Measurements from ENCODE around the gene SLC22A5. TPM values are rescaled to one million over a fixed set of nuclear protein-coding genes. Genes with fewer than 3 reads are reported as not detected.

SLC22A5 gene
- total and polyA plus RNA-seq, 9 of the 15 experiments (the other 6 are each of a cell fraction or from before 2014, with no cell fraction given) = 3.0 to 16.6 (median 8.3) TPM

DNA sequence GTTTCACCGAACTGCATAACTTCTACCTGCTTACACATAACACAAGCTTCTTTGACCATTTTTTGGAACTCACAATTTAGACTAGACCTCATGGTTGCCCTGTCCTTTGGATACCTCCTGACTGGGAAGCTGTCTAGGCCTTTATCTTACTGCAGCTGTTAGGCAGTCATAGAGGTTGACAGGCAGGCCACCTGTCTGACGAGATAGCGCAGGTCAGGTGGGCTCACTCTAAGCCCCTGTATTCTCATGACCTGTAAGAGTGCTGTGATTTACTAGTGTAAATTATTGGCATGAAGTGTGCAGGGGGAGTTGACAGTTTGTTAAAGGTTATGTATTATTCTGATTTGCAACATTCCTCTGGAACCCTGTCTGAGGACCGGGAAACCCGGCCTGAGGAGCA lies 46.3 kb upstream of the SLC22A5 start (continued):
- TF ChIP-seq, protein P1, sequence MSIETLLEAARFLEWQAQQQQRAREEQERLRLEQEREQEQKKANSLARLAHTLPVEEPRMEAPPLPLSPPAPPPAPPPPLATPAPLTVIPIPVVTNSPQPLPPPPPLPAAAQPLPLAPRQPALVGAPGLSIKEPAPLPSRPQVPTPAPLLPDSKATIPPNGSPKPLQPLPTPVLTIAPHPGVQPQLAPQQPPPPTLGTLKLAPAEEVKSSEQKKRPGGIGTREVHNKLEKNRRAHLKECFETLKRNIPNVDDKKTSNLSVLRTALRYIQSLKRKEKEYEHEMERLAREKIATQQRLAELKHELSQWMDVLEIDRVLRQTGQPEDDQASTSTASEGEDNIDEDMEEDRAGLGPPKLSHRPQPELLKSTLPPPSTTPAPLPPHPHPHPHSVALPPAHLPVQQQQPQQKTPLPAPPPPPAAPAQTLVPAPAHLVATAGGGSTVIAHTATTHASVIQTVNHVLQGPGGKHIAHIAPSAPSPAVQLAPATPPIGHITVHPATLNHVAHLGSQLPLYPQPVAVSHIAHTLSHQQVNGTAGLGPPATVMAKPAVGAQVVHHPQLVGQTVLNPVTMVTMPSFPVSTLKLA (conservative IDR thresholded peaks at IDR 0.05) = no peak
- TF ChIP-seq SREBF2 (CRISPR knock-in tag; IDR thresholded peaks at IDR 0.05) (no peak), TBL1XR1 (IDR thresholded peaks at IDR 0.05; ENCODE audit: low read length in 2 of 2) (peak in 1 of 2 experiments; percentile 62; a peak in 1 of 4 replicates), HDAC1 (IDR thresholded peaks at IDR 0.05) (peak; percentile 62 to 84; a peak in 3 of 4 replicates), SRSF3 (IDR thresholded peaks at IDR 0.05; ENCODE audit: insufficient read depth, low read length) (no peak), ZNF785 (CRISPR knock-in tag; IDR thresholded peaks at IDR 0.05) (no peak), BMI1 (IDR thresholded peaks at IDR 0.05; ENCODE audit: low read length) (no peak), HDAC2 (IDR thresholded peaks at IDR 0.05) (peak; percentile 79), GTF2A2 (tag; IDR thresholded peaks at IDR 0.05) (no peak), COPS2 (conservative IDR thresholded peaks at IDR 0.05) (no peak), PHB2 (IDR thresholded peaks at IDR 0.05; ENCODE audit: low read depth) (0 out of 2 replicates have a peak, but pooled peaks have one; percentile 51), TCF3 (CRISPR knock-in tag; IDR thresholded peaks at IDR 0.05) (peak; percentile 91), HDAC3 (IDR thresholded peaks at IDR 0.05; ENCODE audit: borderline replicate concordance, partially characterized antibody) (peak; percentile 30), ZNF124 (CRISPR knock-in tag; IDR thresholded peaks at IDR 0.05) (no peak), TEAD4 (IDR thresholded peaks at IDR 0.05; ENCODE audit: low read length) (peak; percentile 88), TEAD4 (CRISPR knock-in tag; IDR thresholded peaks at IDR 0.05; ENCODE audit: borderline replicate concordance) (no peak), ZNF224 (CRISPR knock-in tag; IDR thresholded peaks at IDR 0.05) (no peak), KDM1A (IDR thresholded peaks at IDR 0.05) (peak; percentile 94 to 97), HNRNPH1 (optimal IDR thresholded peaks at IDR 0.05; ENCODE audit: low read depth, low read length) (no peak), CBFA2T2 (conservative IDR thresholded peaks at IDR 0.05) (peak; percentile 86), BRD4 (IDR thresholded peaks at IDR 0.05) (no peak)
- TF ChIP-seq, protein P2, sequence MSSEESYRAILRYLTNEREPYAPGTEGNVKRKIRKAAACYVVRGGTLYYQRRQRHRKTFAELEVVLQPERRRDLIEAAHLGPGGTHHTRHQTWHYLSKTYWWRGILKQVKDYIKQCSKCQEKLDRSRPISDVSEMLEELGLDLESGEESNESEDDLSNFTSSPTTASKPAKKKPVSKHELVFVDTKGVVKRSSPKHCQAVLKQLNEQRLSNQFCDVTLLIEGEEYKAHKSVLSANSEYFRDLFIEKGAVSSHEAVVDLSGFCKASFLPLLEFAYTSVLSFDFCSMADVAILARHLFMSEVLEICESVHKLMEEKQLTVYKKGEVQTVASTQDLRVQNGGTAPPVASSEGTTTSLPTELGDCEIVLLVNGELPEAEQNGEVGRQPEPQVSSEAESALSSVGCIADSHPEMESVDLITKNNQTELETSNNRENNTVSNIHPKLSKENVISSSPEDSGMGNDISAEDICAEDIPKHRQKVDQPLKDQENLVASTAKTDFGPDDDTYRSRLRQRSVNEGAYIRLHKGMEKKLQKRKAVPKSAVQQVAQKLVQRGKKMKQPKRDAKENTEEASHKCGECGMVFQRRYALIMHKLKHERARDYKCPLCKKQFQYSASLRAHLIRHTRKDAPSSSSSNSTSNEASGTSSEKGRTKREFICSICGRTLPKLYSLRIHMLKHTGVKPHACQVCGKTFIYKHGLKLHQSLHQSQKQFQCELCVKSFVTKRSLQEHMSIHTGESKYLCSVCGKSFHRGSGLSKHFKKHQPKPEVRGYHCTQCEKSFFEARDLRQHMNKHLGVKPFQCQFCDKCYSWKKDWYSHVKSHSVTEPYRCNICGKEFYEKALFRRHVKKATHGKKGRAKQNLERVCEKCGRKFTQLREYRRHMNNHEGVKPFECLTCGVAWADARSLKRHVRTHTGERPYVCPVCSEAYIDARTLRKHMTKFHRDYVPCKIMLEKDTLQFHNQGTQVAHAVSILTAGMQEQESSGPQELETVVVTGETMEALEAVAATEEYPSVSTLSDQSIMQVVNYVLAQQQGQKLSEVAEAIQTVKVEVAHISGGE (CRISPR knock-in tag; IDR thresholded peaks at IDR 0.05) = no peak
- TF ChIP-seq, protein P3, sequence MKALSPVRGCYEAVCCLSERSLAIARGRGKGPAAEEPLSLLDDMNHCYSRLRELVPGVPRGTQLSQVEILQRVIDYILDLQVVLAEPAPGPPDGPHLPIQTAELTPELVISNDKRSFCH (CRISPR knock-in tag; IDR thresholded peaks at IDR 0.05) = no peak
- TF ChIP-seq, protein P3 (tag; IDR thresholded peaks at IDR 0.05) = no peak
- TF ChIP-seq, protein P4, sequence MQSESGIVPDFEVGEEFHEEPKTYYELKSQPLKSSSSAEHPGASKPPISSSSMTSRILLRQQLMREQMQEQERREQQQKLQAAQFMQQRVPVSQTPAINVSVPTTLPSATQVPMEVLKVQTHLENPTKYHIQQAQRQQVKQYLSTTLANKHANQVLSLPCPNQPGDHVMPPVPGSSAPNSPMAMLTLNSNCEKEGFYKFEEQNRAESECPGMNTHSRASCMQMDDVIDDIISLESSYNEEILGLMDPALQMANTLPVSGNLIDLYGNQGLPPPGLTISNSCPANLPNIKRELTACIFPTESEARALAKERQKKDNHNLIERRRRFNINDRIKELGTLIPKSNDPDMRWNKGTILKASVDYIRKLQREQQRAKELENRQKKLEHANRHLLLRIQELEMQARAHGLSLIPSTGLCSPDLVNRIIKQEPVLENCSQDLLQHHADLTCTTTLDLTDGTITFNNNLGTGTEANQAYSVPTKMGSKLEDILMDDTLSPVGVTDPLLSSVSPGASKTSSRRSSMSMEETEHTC (IDR thresholded peaks at IDR 0.05) = peak; percentile 52; the same call in 1 of the 2 replicates
